ENCODE data around the gene SPATA3. TPM values are rescaled to one million over a fixed set of nuclear protein-coding genes. Genes with fewer than 3 reads are reported as not detected.

The SPATA3 gene
- total and polyA plus RNA-seq, 4 donors: not detected

- 82% methylated on average over 6 of the region's 6 CpGs for WGBS, 2 donors
- intact Hi-C loops (cut with DNase I): no loop called here
- H3K9me3 ChIP-seq (ENCODE audit: control insufficient read depth, low read length): no peaks in the 10 kb centered on the region
- no peak overlapping the region for H3K4me3 ChIP-seq (ENCODE audit: low read length in 2 of 2)
- DNase-seq (no peak), ATAC-seq (ENCODE audit: low FRiP score) (no peak)
- peaks cover 0 to 2% of the 10 kb centered on the region in 2 donors for H3K27me3 ChIP-seq (ENCODE audit: control insufficient read depth in 1 of 2, insufficient read depth in 2 of 2, low read length in 1 of 2)
- H3K27ac ChIP-seq (ENCODE audit: low read depth in 1 of 2, low read length in 2 of 2): no peak overlapping the region
- H3K36me3 ChIP-seq (ENCODE audit: control insufficient read depth in 1 of 2, insufficient read depth in 2 of 2, low read length in 1 of 2): no peaks in the 10 kb centered on the region
- no peaks in the 10 kb centered on the region for H3K4me1 ChIP-seq (ENCODE audit: control insufficient read depth in 1 of 2, insufficient read depth in 2 of 2, low read length in 2 of 2)
Observed at GRCh38 chr2:230976671-230977171, 19.2 kb upstream of the SPATA3 start.

- Histone ChIP-seq H3K36me3 (ENCODE audit: control insufficient read depth in 1 of 2, insufficient read depth in 2 of 2, low read length in 1 of 2) (no peaks in the 10 kb centered on the region), H3K4me1 (ENCODE audit: control insufficient read depth in 1 of 2, insufficient read depth in 2 of 2, low read length in 2 of 2) (no peaks in the 10 kb centered on the region), H3K9me3 (ENCODE audit: control insufficient read depth, low read length) (no peaks in the 10 kb centered on the region), H3K27ac (ENCODE audit: low read depth in 1 of 2, low read length in 2 of 2) (no peak overlapping the region), H3K27me3 (ENCODE audit: control insufficient read depth in 1 of 2, insufficient read depth in 2 of 2, low read length in 1 of 2) (no peaks in the 10 kb centered on the region), H3K4me3 (ENCODE audit: low read length in 2 of 2) (no peak overlapping the region)
- intact Hi-C loops (cut with DNase I): loop anchor here in 1 of 2 donors (10.0 kb wide), 1 partner anchor 76 kb away; no protein-coding TSS in a partner anchor
- DNase-seq: no peak
- WGBS, 2 donors: 73 to 80% methylated on average over 1 of the region's 1 CpG
- ATAC-seq (ENCODE audit: low FRiP score): no peak
Observed at GRCh38 chr2:230980468-230980867, 15.5 kb upstream of the SPATA3 start.

- ATAC-seq (ENCODE audit: low FRiP score) (no peak), DNase-seq (no peak)
- no peaks in the 10 kb centered on the region for H3K9me3 ChIP-seq (ENCODE audit: control insufficient read depth, low read length)
- H3K4me1 ChIP-seq (ENCODE audit: control insufficient read depth in 1 of 2, insufficient read depth in 2 of 2, low read length in 2 of 2): no peaks in the 10 kb centered on the region
- intact Hi-C loops (cut with DNase I): loop anchor here in 1 of 2 donors (10.0 kb wide), 1 partner anchor 77 kb away; no protein-coding TSS in a partner anchor
- no peaks in the 10 kb centered on the region for H3K27me3 ChIP-seq (ENCODE audit: control insufficient read depth in 1 of 2, insufficient read depth in 2 of 2, low read length in 1 of 2)
- no peaks in the 10 kb centered on the region for H3K36me3 ChIP-seq (ENCODE audit: control insufficient read depth in 1 of 2, insufficient read depth in 2 of 2, low read length in 1 of 2)
- no peak overlapping the region for H3K27ac ChIP-seq (ENCODE audit: low read depth in 1 of 2, low read length in 2 of 2)
- WGBS, 2 donors: 84 to 87% methylated on average over 8 of the region's 8 CpGs
- H3K4me3 ChIP-seq (ENCODE audit: low read length in 2 of 2): no peak overlapping the region
Observed at GRCh38 chr2:230981704-230982103, 14.2 kb upstream of the SPATA3 start.

GRCh38 chr2:230982126-230982525, 13.8 kb upstream of the SPATA3 start:
- no peaks in the 10 kb centered on the region for H3K4me1 ChIP-seq (ENCODE audit: control insufficient read depth in 1 of 2, insufficient read depth in 2 of 2, low read length in 2 of 2)
- no peak overlapping the region for H3K4me3 ChIP-seq (ENCODE audit: low read length in 2 of 2)
- intact Hi-C loops (cut with DNase I): loop anchor here in 1 of 2 donors (10.0 kb wide), 1 partner anchor 77 kb away; no protein-coding TSS in a partner anchor
- no peak for ATAC-seq (ENCODE audit: low FRiP score)
- DNase-seq: no peak
- H3K9me3 ChIP-seq (ENCODE audit: control insufficient read depth, low read length): no peaks in the 10 kb centered on the region
- no peak overlapping the region for H3K27ac ChIP-seq (ENCODE audit: low read depth in 1 of 2, low read length in 2 of 2)
- 93 to 94% methylated on average over 5 of the region's 5 CpGs for WGBS, 2 donors
- no peaks in the 10 kb centered on the region for H3K27me3 ChIP-seq (ENCODE audit: control insufficient read depth in 1 of 2, insufficient read depth in 2 of 2, low read length in 1 of 2)
- no peaks in the 10 kb centered on the region for H3K36me3 ChIP-seq (ENCODE audit: control insufficient read depth in 1 of 2, insufficient read depth in 2 of 2, low read length in 1 of 2)

- no peak overlapping the region for H3K27ac ChIP-seq (ENCODE audit: low read depth in 1 of 2, low read length in 2 of 2)
- intact Hi-C loops (cut with DNase I): loop anchor here in 1 of 2 donors (10.0 kb wide), 1 partner anchor 78 kb away; no protein-coding TSS in a partner anchor
- H3K9me3 ChIP-seq (ENCODE audit: control insufficient read depth, low read length): no peaks in the 10 kb centered on the region
- DNase-seq (no peak), ATAC-seq (ENCODE audit: low FRiP score) (no peak)
- H3K4me1 ChIP-seq (ENCODE audit: control insufficient read depth in 1 of 2, insufficient read depth in 2 of 2, low read length in 2 of 2): no peaks in the 10 kb centered on the region
- no peaks in the 10 kb centered on the region for H3K27me3 ChIP-seq (ENCODE audit: control insufficient read depth in 1 of 2, insufficient read depth in 2 of 2, low read length in 1 of 2)
- no peak overlapping the region for H3K4me3 ChIP-seq (ENCODE audit: low read length in 2 of 2)
- 73 to 87% methylated on average over 3 of the region's 3 CpGs for whole genome bisulfite sequencing, 2 donors
- no peaks in the 10 kb centered on the region for H3K36me3 ChIP-seq (ENCODE audit: control insufficient read depth in 1 of 2, insufficient read depth in 2 of 2, low read length in 1 of 2)
Observed at GRCh38 chr2:230982528-230982927, 13.4 kb upstream of the SPATA3 start.

- no peaks in the 10 kb centered on the region for H3K4me1 ChIP-seq (ENCODE audit: control insufficient read depth in 1 of 2, insufficient read depth in 2 of 2, low read length in 2 of 2)
- H3K4me3 ChIP-seq (ENCODE audit: low read length in 2 of 2): no peak overlapping the region
- intact Hi-C loops (cut with DNase I): loop anchor here in 1 of 2 donors (10.0 kb wide), 1 partner anchor 79 kb away; no protein-coding TSS in a partner anchor
- no peaks in the 10 kb centered on the region for H3K27me3 ChIP-seq (ENCODE audit: control insufficient read depth in 1 of 2, insufficient read depth in 2 of 2, low read length in 1 of 2)
- H3K27ac ChIP-seq (ENCODE audit: low read depth in 1 of 2, low read length in 2 of 2): no peak overlapping the region
- H3K36me3 ChIP-seq (ENCODE audit: control insufficient read depth in 1 of 2, insufficient read depth in 2 of 2, low read length in 1 of 2): no peaks in the 10 kb centered on the region
- WGBS, 2 donors: 93 to 95% methylated on average over 6 of the region's 6 CpGs
- DNase-seq (no peak), ATAC-seq (ENCODE audit: low FRiP score) (no peak)
- H3K9me3 ChIP-seq (ENCODE audit: control insufficient read depth, low read length): no peaks in the 10 kb centered on the region
Observed at GRCh38 chr2:230983566-230983965, 12.4 kb upstream of the SPATA3 start.

- no peaks in the 10 kb centered on the region for H3K9me3 ChIP-seq (ENCODE audit: control insufficient read depth, low read length)
- H3K27me3 ChIP-seq (ENCODE audit: control insufficient read depth in 1 of 2, insufficient read depth in 2 of 2, low read length in 1 of 2): no peaks in the 10 kb centered on the region
- WGBS, 2 donors: 94 to 97% methylated on average over 13 of the region's 13 CpGs
- H3K4me1 ChIP-seq (ENCODE audit: control insufficient read depth in 1 of 2, insufficient read depth in 2 of 2, low read length in 2 of 2): no peaks in the 10 kb centered on the region
- H3K4me3 ChIP-seq (ENCODE audit: low read length in 2 of 2): no peak overlapping the region
- ATAC-seq (ENCODE audit: low FRiP score) (no peak), DNase-seq (no peak)
- no peak overlapping the region for H3K27ac ChIP-seq (ENCODE audit: low read depth in 1 of 2, low read length in 2 of 2)
- intact Hi-C loops (cut with DNase I): loop anchor here (5.0 to 10.0 kb wide), 2 partner anchors 80 to 137 kb away; no protein-coding TSS in a partner anchor
- no peaks in the 10 kb centered on the region for H3K36me3 ChIP-seq (ENCODE audit: control insufficient read depth in 1 of 2, insufficient read depth in 2 of 2, low read length in 1 of 2)
Observed at GRCh38 chr2:230984393-230985220, 11.3 kb upstream of the SPATA3 start.

GRCh38 chr2:230985519-230986231, 10.2 kb upstream of the SPATA3 start:
- Histone ChIP-seq H3K36me3 (ENCODE audit: control insufficient read depth in 1 of 2, insufficient read depth in 2 of 2, low read length in 1 of 2) (no peaks in the 10 kb centered on the region), H3K27me3 (ENCODE audit: control insufficient read depth in 1 of 2, insufficient read depth in 2 of 2, low read length in 1 of 2) (no peaks in the 10 kb centered on the region), H3K9me3 (ENCODE audit: control insufficient read depth, low read length) (no peaks in the 10 kb centered on the region), H3K4me1 (ENCODE audit: control insufficient read depth in 1 of 2, insufficient read depth in 2 of 2, low read length in 2 of 2) (no peaks in the 10 kb centered on the region), H3K4me3 (ENCODE audit: low read length in 2 of 2) (no peak overlapping the region), H3K27ac (ENCODE audit: low read depth in 1 of 2, low read length in 2 of 2) (no peak overlapping the region)
- intact Hi-C loops (cut with DNase I): loop anchor here (2.0 to 10.0 kb wide), 4 partner anchors 81 to 161 kb away; no protein-coding TSS in a partner anchor
- ATAC-seq (ENCODE audit: low FRiP score) (no peak), DNase-seq (no peak)
- 94% methylated on average over 12 of the region's 12 CpGs for WGBS, 2 donors

Measured in aorta (tissue), 5 donors.